Endothelial cell of umbilical vein (primary cell): Measurements from ENCODE around the gene ZNF407. TPM values are rescaled to one million over a fixed set of nuclear protein-coding genes. Genes with fewer than 3 reads are reported as not detected.

Experiments
- BruUV-seq: library from RNA; stranded (reverse); fragments of 400-500 nt; replicated peaks from 2 replicates; lab custom pipeline; 2021; lab: Mats Ljungman, UMichigan
- CTCF ChIA-PET: fragments of 300-600, 350-600 bp; sonication (Branson Sonifier 250); formaldehyde crosslinking; loops from one replicate; lab custom pipeline; 2021; ENCODE audit warnings: antibody characterized with exemption, inconsistent platforms; lab: Charles Lee
- POLR2A ChIA-PET: fragments of 300-600, 350-600 bp; sonication (Branson Sonifier 250); formaldehyde crosslinking; loops from one replicate; lab custom pipeline; 2021; ENCODE audit warnings: antibody characterized with exemption, inconsistent platforms; lab: Charles Lee
- DNase-seq: peaks from one replicate; pipeline ENCODE4 v3.0.0-alpha.2; 2011; ENCODE audit warnings: low read depth, low spot score
- FAIRE-seq: peaks from 2 replicates; lab custom pipeline; 2011; peaks lifted over from hg19 to GRCh38; lab: Jason Lieb, UNC
- H2AFZ ChIP-seq: 2 replicates; pipeline ENCODE4 v1.6.0; 2012; ENCODE audit warnings: low read depth, low read length, control low read depth, inconsistent platforms
- H3K27ac ChIP-seq: 2 replicates; pipeline ENCODE4 v1.5.1; 2011; ENCODE audit warnings: low read depth, mild to moderate bottlenecking, control low read depth, low read length, moderate library complexity; ENCODE audit not compliant: insufficient read depth
- H3K27me3 ChIP-seq, 2 experiments: 2 replicates each; pipeline versions ENCODE4 v1.6.0 to v1.6.1; 2011; ENCODE audit warnings: low read length in 2 of 2, mixed read lengths in 1 of 2; ENCODE audit not compliant: control insufficient read depth in 2 of 2, insufficient read depth in 2 of 2
- H3K36me3 ChIP-seq, 2 experiments: 2 replicates in 1 of 2; 3 replicates in 1 of 2; pipeline ENCODE4 v1.5.1; 2011; ENCODE audit warnings: low read length in 2 of 2, mild to moderate bottlenecking in 1 of 2, moderate library complexity in 1 of 2; ENCODE audit not compliant: control insufficient read depth in 2 of 2, insufficient read depth in 2 of 2; ENCODE audit errors: extremely low read depth in 1 of 2
- H3K4me1 ChIP-seq: 3 replicates; pipeline ENCODE4 v1.5.1; 2011; ENCODE audit warnings: mild to moderate bottlenecking, low read length; ENCODE audit not compliant: control insufficient read depth, insufficient read depth; ENCODE audit errors: extremely low read depth
- H3K4me2 ChIP-seq: 2 replicates; pipeline ENCODE4 v1.6.1; 2011; ENCODE audit warnings: low read length, control low read depth, mixed read lengths; ENCODE audit not compliant: insufficient read depth
- H3K4me3 ChIP-seq, 3 experiments: fragments of 200-600 bp in 1 of 3; sonication (generic), shearing (Covaris generic) in 1 of 3; replicated peaks in 1 of 3; 2 replicates each; pipeline ENCODE4 v1.5.1; 2011 to 2016; ENCODE audit warnings: control low read depth in 3 of 3, low read length in 3 of 3, mild to moderate bottlenecking in 2 of 3, inconsistent platforms in 1 of 3, low read depth in 1 of 3, moderate library complexity in 1 of 3; ENCODE audit not compliant: insufficient read depth in 1 of 3
- H3K79me2 ChIP-seq: 2 replicates; pipeline ENCODE4 v1.6.0; 2012; ENCODE audit warnings: low read length, inconsistent platforms; ENCODE audit not compliant: control insufficient read depth, insufficient read depth
- H3K9ac ChIP-seq: replicated peaks from 2 replicates; pipeline ENCODE3; 2011; ENCODE audit warnings: low read length, control low read depth; ENCODE audit not compliant: insufficient read depth; ENCODE audit errors: extremely low read depth
- H3K9me1 ChIP-seq: replicated peaks from 3 replicates; pipeline ENCODE4 v1.6.0; 2011; ENCODE audit warnings: mild to moderate bottlenecking, low read length; ENCODE audit not compliant: control insufficient read depth, insufficient read depth; ENCODE audit errors: extremely low read depth
- H3K9me3 ChIP-seq: replicated peaks from 2 replicates; pipeline ENCODE4 v1.5.1; 2012; ENCODE audit warnings: low read length, inconsistent platforms; ENCODE audit not compliant: control insufficient read depth, insufficient read depth
- H4K20me1 ChIP-seq: replicated peaks from 2 replicates; pipeline ENCODE3; 2011; ENCODE audit warnings: mild to moderate bottlenecking, low read length; ENCODE audit not compliant: control insufficient read depth, insufficient read depth; ENCODE audit errors: extremely low read depth
- CTCF ChIP-seq, 2 donors: IDR thresholded peaks; 1 replicate in 1 of 2; 2 replicates in 1 of 2; pipeline ENCODE4 v1.5.1; 2011; ENCODE audit warnings: low read length in 2 of 2, mild to moderate bottlenecking in 2 of 2, moderate library complexity in 2 of 2, control low read depth in 1 of 2, inconsistent platforms in 1 of 2, low read depth in 1 of 2; ENCODE audit not compliant: insufficient read depth in 1 of 2; ENCODE audit errors: extremely low read depth in 1 of 2
- EZH2 ChIP-seq: IDR thresholded peaks from 2 replicates; pipeline ENCODE4 v1.6.1; 2012; ENCODE audit warnings: borderline replicate concordance, low read depth, mild to moderate bottlenecking, moderate library complexity, low read length, inconsistent platforms; ENCODE audit not compliant: severe bottlenecking
- FOS ChIP-seq: IDR thresholded peaks from 2 replicates; pipeline ENCODE4 v1.6.1; 2011; ENCODE audit warnings: mild to moderate bottlenecking, low read length, moderate library complexity, borderline replicate concordance; ENCODE audit not compliant: insufficient read depth
- GATA2 ChIP-seq: IDR thresholded peaks from 2 replicates; pipeline ENCODE4 v1.7.0; 2011; ENCODE audit warnings: low read depth, mild to moderate bottlenecking, moderate library complexity, mixed read lengths, low read length; ENCODE audit not compliant: insufficient read length, insufficient read depth
- JUN ChIP-seq: IDR thresholded peaks from 2 replicates; pipeline ENCODE4 v1.6.1; 2011; ENCODE audit warnings: borderline replicate concordance, low read depth; ENCODE audit not compliant: insufficient read length, insufficient read depth
- MAX ChIP-seq: IDR thresholded peaks from 2 replicates; pipeline ENCODE4 v1.6.1; 2011; ENCODE audit not compliant: insufficient read depth, insufficient read length
- MYC ChIP-seq: IDR thresholded peaks from one replicate; pipeline ENCODE4 v1.6.1; 2011; ENCODE audit warnings: mild to moderate bottlenecking, low read depth, low read length
- POLR2A ChIP-seq: IDR thresholded peaks from 2 replicates; pipeline ENCODE4 v1.6.1; 2012; ENCODE audit warnings: low read depth, mild to moderate bottlenecking, control low read depth, low read length
- POLR2AphosphoS5 ChIP-seq: IDR thresholded peaks from 2 replicates; pipeline ENCODE4 v1.6.1; 2012; ENCODE audit warnings: low read depth, mild to moderate bottlenecking, control low read depth, low read length, moderate library complexity; ENCODE audit not compliant: insufficient read depth
- dilution Hi-C: fragments of 300-500 bp; cut with MboI; formaldehyde crosslinking; loops from one replicate; pipeline ENCODE4 v1.15.0; 2019; ENCODE audit warnings: low sequenced_read_pairs; ENCODE audit not compliant: extremely low pct_ligation_motif_present
- intact Hi-C: fragments of 100-400 bp; cut with micrococcal nuclease; formaldehyde crosslinking; loops from one replicate; pipeline ENCODE4 v1.10.0; 2022
- polyA plus RNA-seq, 4 experiments: library from polyadenylated mRNA; depleted of rRNA in 3 of 4; stranded (reverse) in 3 of 4; unstranded in 1 of 4; fragments of >200 nt; gene quantifications; 2 replicates each; pipeline versions ENCODE4 v1.2.1 to v1.2.3, GENCODE V29; 2011 to 2012; ENCODE audit warnings: missing spikeins in 1 of 4
- total RNA-seq: library from RNA; stranded (reverse); gene quantifications from 2 replicates; pipeline ENCODE4 v1.2.3, GENCODE V29; 2021

The ZNF407 gene
- total and polyA plus RNA-seq, 2 donors (not counting 3 experiments of a cell fraction or from before 2014, with no cell fraction given): 3.8 to 20.1 TPM

DNA sequence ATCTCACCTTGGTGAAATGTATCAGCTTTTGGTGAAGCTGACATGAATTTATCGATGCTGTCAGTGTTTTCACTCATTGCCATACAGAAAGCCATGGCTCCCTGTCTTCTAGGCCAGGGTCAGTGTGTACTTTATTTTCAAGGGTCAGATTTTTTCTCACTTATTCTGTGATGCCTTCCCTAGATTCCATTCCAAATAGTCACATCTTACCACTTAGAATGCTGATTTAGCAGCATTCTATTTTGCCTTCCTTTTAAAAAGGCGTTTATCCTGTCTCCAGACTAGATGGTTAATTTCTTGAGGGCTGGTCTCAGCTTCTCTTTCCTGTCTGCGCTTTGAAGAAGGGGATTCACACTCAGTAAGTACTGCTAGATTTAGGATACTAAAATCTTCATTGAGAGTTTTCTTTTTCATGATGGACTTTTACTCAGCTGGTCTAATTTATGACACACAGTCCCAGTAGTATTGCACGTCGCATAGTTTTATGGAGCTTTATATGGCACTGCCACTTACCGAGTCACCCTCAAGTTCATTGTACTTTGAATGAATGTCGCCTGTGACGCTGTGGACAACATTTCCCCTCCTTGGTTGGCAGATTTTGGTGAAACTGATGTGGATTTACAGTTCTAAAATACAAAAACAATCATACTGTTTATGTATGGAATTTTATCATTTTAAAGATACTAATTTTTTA is 194.0 kb downstream of the ZNF407 start:
- FAIRE-seq (no peak), DNase-seq (no peak)
- Histone ChIP-seq H3K9me3 (no peaks in the 10 kb centered on the region), H3K27ac (no peak overlapping the region), H4K20me1 (no peaks in the 10 kb centered on the region), H3K36me3 (no peaks in the 10 kb centered on the region), H3K9me1 (peaks cover 3% of the 10 kb centered on the region), H3K27me3 (no peaks in the 10 kb centered on the region), H3K4me3 (no peak overlapping the region), H3K79me2 (no peaks in the 10 kb centered on the region), H3K4me2 (no peak overlapping the region), H3K9ac (no peak overlapping the region), H3K4me1 (no peaks in the 10 kb centered on the region), H2AFZ (no peak overlapping the region)
- no TSS peak for BruUV-seq
- TF ChIP-seq MYC: no peak
- no peak for TF ChIP-seq GATA2
- no peak for TF ChIP-seq JUN
- no peak for TF ChIP-seq POLR2A
- no peak for TF ChIP-seq POLR2AphosphoS5
- no peak for TF ChIP-seq EZH2
- no peak for TF ChIP-seq CTCF (IDR thresholded peaks at IDR 0.05; ENCODE audit: extremely low read depth in 1 of 2, insufficient read depth in 1 of 2, low read depth in 1 of 2, low read length in 2 of 2)
- TF ChIP-seq MAX: no peak
- TF ChIP-seq FOS: no peak
- ChIA-PET CTCF (interaction anchor here (0.8 to 1.0 kb wide), 2 partner anchors 19 to 29 kb away, joined by 3 to 4 read pairs; no protein-coding TSS in a partner anchor), POLR2A (no interaction called here)
- intact Hi-C loops (no loop called here), dilution Hi-C loops (no loop called here)
